H9 (cell line): ENCODE results near the gene TMUB2. TPM values are rescaled to one million over a fixed set of nuclear protein-coding genes. Genes with fewer than 3 reads are reported as not detected.

Experiments
- DNase-seq: peaks from one replicate; pipeline ENCODE4 v3.0.0-alpha.2; 2017
- H2AFZ ChIP-seq: one replicate; pipeline ENCODE4 v1.6.1; 2013; ENCODE audit warnings: mild to moderate bottlenecking, low read length, control low read depth, moderate library complexity
- H2AK5ac ChIP-seq: 2 replicates; pipeline ENCODE4 v1.6.1; 2013; ENCODE audit warnings: low read length, control low read depth, mixed read lengths; ENCODE audit not compliant: insufficient read length
- H2BK120ac ChIP-seq: one replicate; pipeline ENCODE4 v1.6.1; 2013; ENCODE audit warnings: low read depth, mild to moderate bottlenecking, low read length, control low read depth, inconsistent platforms; ENCODE audit not compliant: poor library complexity, severe bottlenecking
- H2BK12ac ChIP-seq: 2 replicates; pipeline ENCODE4 v1.6.1; 2013; ENCODE audit warnings: low read length, control low read depth, mixed read lengths, low read depth; ENCODE audit not compliant: insufficient read length
- H2BK15ac ChIP-seq: 2 replicates; pipeline ENCODE4 v1.6.1; 2013; ENCODE audit warnings: low read depth, low read length, control low read depth
- H2BK20ac ChIP-seq: one replicate; pipeline ENCODE4 v1.6.1; 2013; ENCODE audit warnings: low read depth, mild to moderate bottlenecking, low read length, control low read depth, inconsistent platforms; ENCODE audit not compliant: poor library complexity, severe bottlenecking
- H2BK5ac ChIP-seq: 2 replicates; pipeline ENCODE4 v1.6.1; 2013; ENCODE audit warnings: low read length, control low read depth, mixed read lengths; ENCODE audit not compliant: insufficient read length
- H3K14ac ChIP-seq: 2 replicates; pipeline ENCODE4 v1.6.1; 2013; ENCODE audit warnings: low read length, control low read depth; ENCODE audit not compliant: insufficient read depth
- H3K18ac ChIP-seq: 2 replicates; pipeline ENCODE4 v1.6.1; 2013; ENCODE audit warnings: low read depth, mild to moderate bottlenecking, mixed read lengths, low read length, control low read depth; ENCODE audit not compliant: insufficient read length
- H3K23ac ChIP-seq: 2 replicates; pipeline ENCODE4 v1.6.1; 2013; ENCODE audit warnings: low read length, control low read depth, mixed read lengths, low read depth; ENCODE audit not compliant: insufficient read length
- H3K23me2 ChIP-seq: 2 replicates; pipeline ENCODE4 v1.6.1; 2013; ENCODE audit warnings: low read depth, mild to moderate bottlenecking, mixed read lengths, low read length, control low read depth; ENCODE audit not compliant: insufficient read length, poor library complexity, severe bottlenecking
- H3K27ac ChIP-seq: 2 replicates; pipeline ENCODE4 v1.5.1; 2013; ENCODE audit warnings: low read length, control low read depth, mixed read lengths, low read depth; ENCODE audit not compliant: insufficient read length
- H3K27me3 ChIP-seq: 2 replicates; pipeline ENCODE4 v1.6.1; 2013; ENCODE audit warnings: low read length, control low read depth, inconsistent platforms; ENCODE audit not compliant: insufficient read depth
- H3K4ac ChIP-seq: 2 replicates; pipeline ENCODE4 v1.6.1; 2013; ENCODE audit warnings: low read depth, mild to moderate bottlenecking, control low read depth, inconsistent platforms, low read length, moderate library complexity
- H3K4me1 ChIP-seq: 2 replicates; pipeline ENCODE4 v1.6.1; 2013; ENCODE audit warnings: low read length, control low read depth, inconsistent platforms; ENCODE audit not compliant: insufficient read depth
- H3K4me2 ChIP-seq: 2 replicates; pipeline ENCODE4 v1.6.1; 2013; ENCODE audit warnings: low read length, control low read depth, mixed read lengths; ENCODE audit not compliant: insufficient read length, insufficient read depth
- H3K56ac ChIP-seq: 2 replicates; pipeline ENCODE4 v1.6.1; 2013; ENCODE audit warnings: low read depth, mild to moderate bottlenecking, mixed read lengths, low read length, control low read depth; ENCODE audit not compliant: insufficient read length
- H3K79me1 ChIP-seq: 2 replicates; pipeline ENCODE4 v1.6.1; 2013; ENCODE audit warnings: low read depth, mild to moderate bottlenecking, moderate library complexity, low read length, control low read depth, inconsistent platforms; ENCODE audit not compliant: insufficient read depth, poor library complexity, severe bottlenecking
- H3K79me2 ChIP-seq: 2 replicates; pipeline ENCODE4 v1.6.1; 2013; ENCODE audit warnings: low read length, control low read depth, inconsistent platforms; ENCODE audit not compliant: insufficient read depth
- H3K9ac ChIP-seq: 2 replicates; pipeline ENCODE4 v1.6.1; 2013; ENCODE audit warnings: low read length, control low read depth, mixed read lengths; ENCODE audit not compliant: insufficient read length; ENCODE audit errors: extremely low read depth
- H3K9me3 ChIP-seq: one replicate; pipeline ENCODE4 v1.6.1; 2013; ENCODE audit warnings: low read depth, low read length, inconsistent platforms; ENCODE audit not compliant: control insufficient read depth
- H3T11ph ChIP-seq: one replicate; pipeline ENCODE4 v1.6.1; 2013; ENCODE audit warnings: mild to moderate bottlenecking, low read length, control low read depth, inconsistent platforms
- H4K20me1 ChIP-seq: one replicate; pipeline ENCODE4 v1.6.1; 2013; ENCODE audit not compliant: control insufficient read depth, insufficient read length, insufficient read depth
- H4K5ac ChIP-seq: 2 replicates; pipeline ENCODE4 v1.6.1; 2013; ENCODE audit warnings: low read depth, mild to moderate bottlenecking, mixed read lengths, low read length, control low read depth; ENCODE audit not compliant: insufficient read length
- H4K8ac ChIP-seq: replicated peaks from 2 replicates; pipeline ENCODE4 v1.6.1; 2013; ENCODE audit warnings: low read length, control low read depth, mixed read lengths, low read depth; ENCODE audit not compliant: insufficient read length
- H4K91ac ChIP-seq: 2 replicates; pipeline ENCODE4 v1.6.1; 2013; ENCODE audit warnings: low read depth, mild to moderate bottlenecking, moderate library complexity, mixed read lengths, low read length, control low read depth; ENCODE audit not compliant: insufficient read length
- H3K27ac Mint-ChIP-seq, 3 experiments: 2 replicates in 2 of 3; 3 replicates in 1 of 3; pipeline ENCODE4 v1.8.0; 2020 to 2021; ENCODE audit warnings: mixed read lengths in 3 of 3, mild to moderate bottlenecking in 1 of 3, moderate library complexity in 1 of 3
- H3K27me3 Mint-ChIP-seq: 2 replicates; pipeline ENCODE4 v1.8.0; 2021; ENCODE audit warnings: low read depth, mild to moderate bottlenecking, moderate library complexity, mixed read lengths
- H3K36me3 Mint-ChIP-seq, 3 experiments: 2 replicates in 2 of 3; 3 replicates in 1 of 3; pipeline ENCODE4 v1.8.0; 2020 to 2021; ENCODE audit warnings: low read depth in 3 of 3, mixed read lengths in 3 of 3; ENCODE audit not compliant: insufficient read depth in 1 of 3
- H3K4me1 Mint-ChIP-seq, 2 experiments: 2 replicates each; pipeline ENCODE4 v1.8.0; 2020; ENCODE audit warnings: mixed read lengths in 2 of 2
- H3K4me3 Mint-ChIP-seq, 2 experiments: 2 replicates in 1 of 2; 3 replicates in 1 of 2; pipeline ENCODE4 v1.8.0; 2020 to 2021; ENCODE audit warnings: mild to moderate bottlenecking in 2 of 2, mixed read lengths in 2 of 2, moderate library complexity in 1 of 2
- H3K9me3 Mint-ChIP-seq, 2 experiments: 2 replicates in 1 of 2; 3 replicates in 1 of 2; pipeline ENCODE4 v1.8.0; 2020; ENCODE audit warnings: mild to moderate bottlenecking in 2 of 2, mixed read lengths in 2 of 2, moderate library complexity in 1 of 2
- WGBS: extraction: QIAGEN DNeasy Blood & Tissue Kit; methylation state at CpG from one replicate; pipeline ENCODE4 v1.1.7; 2013; ENCODE audit warnings: missing lambda C conversion rate, low lambda C conversion rate, mixed read lengths; ENCODE audit not compliant: insufficient read length; ENCODE audit errors: extremely low coverage; 5-methylcytosine and 5-hydroxymethylcytosine counted together
- total RNA-seq: library from RNA; stranded (reverse); gene quantifications from 2 replicates; pipeline ENCODE4 v1.2.1, GENCODE V29; 2021
- TF ChIP-seq, protein P1 (sequence below): fragments of 200-600 bp; sonication (generic); conservative IDR thresholded peaks from 3 replicates; pipeline ENCODE4 v1.8.0; 2021; ENCODE audit warnings: antibody characterized with exemption, mild to moderate bottlenecking

The TMUB2 gene
- total RNA-seq, 1 experiment from 2014 or later: 22.9 TPM

DNA sequence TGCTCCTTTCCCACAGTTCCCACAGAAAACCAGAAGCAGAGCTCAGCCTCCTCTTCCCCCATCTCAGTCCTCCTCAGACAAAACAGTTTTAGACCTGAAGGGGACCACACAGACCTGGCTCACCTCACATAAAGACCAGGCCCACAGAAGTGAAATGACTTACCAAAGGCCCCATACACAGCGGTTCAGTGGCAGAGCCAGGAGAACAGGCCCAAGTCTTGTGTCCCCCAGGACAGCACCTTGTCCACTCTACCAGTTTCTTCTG is 27.4 kb downstream of the TMUB2 start:
- H3K9me3 Mint-ChIP-seq: no peaks in the 10 kb centered on the region
- H3K56ac ChIP-seq: no peak overlapping the region
- WGBS: no CpG with 5 or more reads among the region's 1 CpG
- no peak overlapping the region for H3K4me2 ChIP-seq
- no peak for DNase-seq
- H3K18ac ChIP-seq: no peak overlapping the region
- H3K4me1 Mint-ChIP-seq: peaks cover 12 to 29% of the 10 kb centered on the region in 2 experiments
- H4K91ac ChIP-seq: no peak overlapping the region
- H3T11ph ChIP-seq: no peak overlapping the region
- H3K79me1 ChIP-seq: peaks cover 6% of the 10 kb centered on the region
- H3K9ac ChIP-seq: no peak overlapping the region
- no peak overlapping the region for H3K27ac Mint-ChIP-seq
- 0 out of 2 replicates have a peak, but pooled peaks cover 4% of the 10 kb centered on the region for H3K4me1 ChIP-seq
- H2BK15ac ChIP-seq: no peak overlapping the region
- H3K23ac ChIP-seq: no peak overlapping the region
- H4K5ac ChIP-seq: no peak overlapping the region
- no peak overlapping the region; a peak in 1 of 5 replicates for H3K4me3 Mint-ChIP-seq
- no peak overlapping the region for H2AK5ac ChIP-seq
- H3K27ac ChIP-seq: no peak overlapping the region
- H3K14ac ChIP-seq: no peak overlapping the region
- no peak overlapping the region for H3K4ac ChIP-seq
- H3K36me3 Mint-ChIP-seq: peaks cover 33 to 81% (median 74%) of the 10 kb centered on the region in 3 experiments
- H2BK20ac ChIP-seq: no peak overlapping the region
- H2BK120ac ChIP-seq: no peak overlapping the region
- H4K8ac ChIP-seq: no peak overlapping the region
- no peaks in the 10 kb centered on the region for H4K20me1 ChIP-seq
- H3K27me3 Mint-ChIP-seq: no peaks in the 10 kb centered on the region
- no peaks in the 10 kb centered on the region for H3K9me3 ChIP-seq
- TF ChIP-seq, protein P1, sequence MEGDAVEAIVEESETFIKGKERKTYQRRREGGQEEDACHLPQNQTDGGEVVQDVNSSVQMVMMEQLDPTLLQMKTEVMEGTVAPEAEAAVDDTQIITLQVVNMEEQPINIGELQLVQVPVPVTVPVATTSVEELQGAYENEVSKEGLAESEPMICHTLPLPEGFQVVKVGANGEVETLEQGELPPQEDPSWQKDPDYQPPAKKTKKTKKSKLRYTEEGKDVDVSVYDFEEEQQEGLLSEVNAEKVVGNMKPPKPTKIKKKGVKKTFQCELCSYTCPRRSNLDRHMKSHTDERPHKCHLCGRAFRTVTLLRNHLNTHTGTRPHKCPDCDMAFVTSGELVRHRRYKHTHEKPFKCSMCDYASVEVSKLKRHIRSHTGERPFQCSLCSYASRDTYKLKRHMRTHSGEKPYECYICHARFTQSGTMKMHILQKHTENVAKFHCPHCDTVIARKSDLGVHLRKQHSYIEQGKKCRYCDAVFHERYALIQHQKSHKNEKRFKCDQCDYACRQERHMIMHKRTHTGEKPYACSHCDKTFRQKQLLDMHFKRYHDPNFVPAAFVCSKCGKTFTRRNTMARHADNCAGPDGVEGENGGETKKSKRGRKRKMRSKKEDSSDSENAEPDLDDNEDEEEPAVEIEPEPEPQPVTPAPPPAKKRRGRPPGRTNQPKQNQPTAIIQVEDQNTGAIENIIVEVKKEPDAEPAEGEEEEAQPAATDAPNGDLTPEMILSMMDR: no peak
- no peak overlapping the region for H2AFZ ChIP-seq
- H2BK12ac ChIP-seq: no peak overlapping the region
- H2BK5ac ChIP-seq: no peak overlapping the region
- H3K23me2 ChIP-seq: peaks cover 6% of the 10 kb centered on the region
- no peaks in the 10 kb centered on the region for H3K27me3 ChIP-seq
- H3K79me2 ChIP-seq: peaks cover 6% of the 10 kb centered on the region; the same call in 1 of the 2 replicates
